Stimulated activated CD4-positive, alpha-beta T cell treated with anti-CD3 and anti-CD28 coated beads, Interleukin-4, amount 100 ng/mL, for 24 hours (primary cell): Measurements from ENCODE around the gene MRPL20.
"Not testable (repeated sequence)": the region's sequence is repeated elsewhere in the genome, so short reads cannot be mapped to it uniquely, and the experiment has no call there.

Experiments
- DNase-seq: peaks from one replicate; pipeline ENCODE4 v3.0.0-alpha.2; 2020

MRPL20 gene

DNA sequence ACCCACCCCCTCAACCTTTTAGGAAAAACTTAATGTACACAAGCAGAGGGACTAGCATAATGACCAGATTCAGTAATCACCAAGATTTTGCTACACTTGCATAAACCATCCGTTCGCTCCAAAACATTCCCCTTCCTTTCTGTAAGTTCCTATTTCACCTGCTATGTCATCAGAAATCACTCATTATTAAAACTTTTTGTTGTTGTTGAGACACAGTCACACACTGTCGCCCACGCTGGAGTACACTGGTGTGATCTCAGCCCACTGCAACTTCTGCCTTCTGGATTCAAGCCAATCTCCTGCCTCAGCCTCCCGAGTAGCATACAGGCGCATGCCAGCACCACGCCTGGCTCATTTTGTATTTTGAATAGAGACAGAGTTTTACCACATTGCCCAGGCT is 3.4 kb downstream of the MRPL20 start:
- no peak for DNase-seq

- DNase-seq = not testable (repeated sequence)
Measured at GRCh38 chr1:1402901-1403392, 4.1 kb downstream of the MRPL20 start.

DNA sequence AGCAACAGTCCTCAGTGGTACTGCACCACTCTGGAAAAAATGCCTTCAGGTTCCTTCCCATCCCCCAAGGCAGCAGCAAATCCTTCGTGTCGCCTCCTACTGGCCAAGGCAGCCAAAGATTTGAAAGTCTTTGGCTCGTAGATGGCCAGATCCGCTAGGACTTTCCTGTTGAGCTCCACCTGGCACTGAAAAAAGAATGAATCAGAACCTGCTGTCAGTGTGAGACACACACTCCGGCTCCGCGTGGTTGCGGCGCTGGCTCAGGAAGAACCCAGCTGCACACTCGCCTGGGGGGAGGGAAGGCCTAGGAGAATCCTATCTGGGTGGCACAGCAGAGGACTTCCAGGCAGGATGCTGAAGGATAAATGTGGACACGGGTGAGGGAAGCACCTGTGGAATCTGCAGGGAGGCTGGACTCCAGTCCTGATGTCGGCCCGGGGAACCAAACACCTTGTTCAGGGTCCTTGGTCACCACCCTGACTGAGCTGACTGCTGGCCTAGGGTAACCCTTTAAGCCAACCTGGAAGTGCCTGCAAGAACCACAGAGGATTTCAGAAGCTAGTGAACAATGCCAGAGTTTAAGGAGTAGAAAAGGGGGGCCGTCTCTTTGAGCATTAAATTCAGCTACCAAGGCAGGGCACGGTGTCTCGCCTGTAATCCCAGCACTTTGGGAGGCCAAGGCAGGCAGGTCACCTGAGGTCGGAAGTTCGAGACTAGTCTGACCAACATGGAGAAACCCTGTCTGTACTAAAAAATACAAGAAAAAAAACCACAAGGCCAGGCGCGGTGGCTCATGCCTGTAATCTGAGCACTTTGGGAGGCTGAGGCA is 4.8 kb downstream of the MRPL20 start:
- peak; percentile 57 for DNase-seq

DNA sequence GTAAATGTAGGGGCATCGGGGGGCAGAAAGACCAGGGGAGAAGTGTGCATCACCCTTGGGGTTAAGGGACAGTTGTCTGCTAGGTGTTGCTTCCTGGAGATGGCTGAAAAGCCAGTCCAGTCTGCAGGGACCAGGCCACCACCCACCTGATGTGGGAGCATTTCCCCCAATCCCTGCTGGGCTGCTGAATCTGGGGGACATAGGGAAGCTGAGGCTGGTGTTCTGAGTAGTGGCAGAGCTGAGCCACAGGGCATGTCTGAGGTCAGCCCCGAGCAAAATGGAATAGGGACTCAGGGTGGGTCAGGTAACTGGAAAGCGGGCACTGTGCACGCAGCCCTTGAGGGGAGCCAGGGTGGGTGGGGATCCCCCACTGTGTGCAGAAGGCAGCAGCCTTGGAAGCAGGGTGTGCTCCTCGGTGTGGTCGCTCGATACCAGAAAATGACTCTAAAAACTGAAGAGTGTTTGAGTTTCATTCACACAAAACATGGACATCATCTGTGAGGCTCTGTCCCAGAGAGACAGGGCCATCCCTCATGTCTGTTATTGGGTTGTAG is 5.6 kb downstream of the MRPL20 start:
- DNase-seq = no peak

DNA sequence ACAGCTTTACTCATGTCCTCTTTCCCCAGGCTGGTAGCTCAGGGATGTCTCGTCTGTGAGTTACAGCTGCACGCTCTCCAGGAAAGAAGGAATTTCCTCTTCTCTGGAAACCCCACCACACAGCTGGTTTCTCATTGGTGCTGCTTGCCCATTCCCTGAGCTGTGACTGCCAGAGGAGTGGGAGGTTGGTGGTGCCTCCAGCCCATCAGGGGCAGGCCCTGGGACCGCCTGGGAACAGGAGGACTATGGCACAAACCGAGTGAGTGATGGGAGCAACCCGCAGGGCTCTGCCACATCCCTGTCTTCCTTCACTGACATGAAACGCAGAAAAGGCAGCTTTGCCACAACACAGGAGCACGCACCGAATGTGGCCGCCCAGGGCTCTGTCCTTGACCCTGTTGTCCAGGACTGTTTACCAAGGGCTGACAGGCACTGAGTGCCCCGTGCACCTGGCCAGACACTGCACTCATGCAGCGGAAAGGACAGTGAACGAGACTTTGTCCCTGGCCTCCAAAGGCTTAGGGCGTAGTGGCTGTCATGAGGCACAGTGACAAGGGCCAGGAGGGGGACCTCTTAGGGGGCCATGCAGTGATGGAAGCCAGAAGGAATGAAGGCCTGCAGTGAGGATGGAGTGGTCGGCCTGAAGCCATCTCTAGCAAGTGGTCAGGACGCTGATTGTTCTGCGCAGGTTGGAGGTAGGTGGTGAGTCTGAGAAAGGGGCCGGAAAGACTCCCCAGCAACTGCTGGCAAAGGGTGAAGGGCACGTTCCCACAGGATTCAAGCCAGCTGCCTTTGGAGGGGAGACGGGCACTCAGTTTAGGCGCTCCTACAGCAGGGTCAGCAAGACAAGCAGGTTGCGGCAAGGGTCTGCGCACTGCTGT is 6.3 kb downstream of the MRPL20 start:
- DNase-seq = no peak

- DNase-seq = no peak
Measured at GRCh38 chr1:1399872-1400575, 7.1 kb downstream of the MRPL20 start.

DNA sequence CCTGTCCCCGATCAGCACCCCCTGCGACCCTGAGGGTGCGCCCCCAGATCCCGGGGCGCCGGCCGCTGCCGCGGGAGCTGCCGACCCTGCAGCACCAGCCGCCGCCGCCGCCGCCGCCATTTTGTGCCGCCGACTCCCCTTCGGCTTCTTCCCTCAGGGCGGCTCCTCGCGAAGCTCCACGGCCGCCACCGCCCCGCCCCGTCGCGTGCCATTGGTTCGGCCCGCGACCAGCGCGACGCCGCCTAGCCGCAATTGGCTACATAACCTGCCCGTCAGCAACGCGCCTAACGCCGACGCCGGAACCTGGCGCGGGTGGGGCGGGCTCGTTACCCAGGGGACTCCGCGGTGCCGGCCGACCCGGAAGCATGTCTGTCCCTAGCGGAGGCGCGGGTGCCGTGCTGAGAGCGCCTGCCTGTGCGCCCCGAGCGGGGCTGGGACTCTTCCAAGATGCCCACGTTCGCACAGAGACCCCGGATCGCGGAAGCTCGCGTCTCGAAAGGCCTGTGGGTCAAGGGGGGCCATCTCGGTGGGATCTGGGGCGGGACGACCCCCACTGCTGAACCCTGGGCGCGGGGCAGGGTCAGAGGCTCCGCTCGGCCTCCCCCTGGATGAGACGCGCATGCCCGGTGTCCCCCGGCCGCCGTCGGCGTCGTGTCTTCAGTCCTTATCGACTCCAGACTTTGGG is 7.8 kb downstream of the MRPL20 start, which contains the start of gene CCNL2:
Gene CCNL2, minus strand, starts transcription at position 149 of the 685 bp plus-strand sequence. Its CDS starts 29 bp downstream, at position 120.
- peak; percentile 99 for DNase-seq

DNA sequence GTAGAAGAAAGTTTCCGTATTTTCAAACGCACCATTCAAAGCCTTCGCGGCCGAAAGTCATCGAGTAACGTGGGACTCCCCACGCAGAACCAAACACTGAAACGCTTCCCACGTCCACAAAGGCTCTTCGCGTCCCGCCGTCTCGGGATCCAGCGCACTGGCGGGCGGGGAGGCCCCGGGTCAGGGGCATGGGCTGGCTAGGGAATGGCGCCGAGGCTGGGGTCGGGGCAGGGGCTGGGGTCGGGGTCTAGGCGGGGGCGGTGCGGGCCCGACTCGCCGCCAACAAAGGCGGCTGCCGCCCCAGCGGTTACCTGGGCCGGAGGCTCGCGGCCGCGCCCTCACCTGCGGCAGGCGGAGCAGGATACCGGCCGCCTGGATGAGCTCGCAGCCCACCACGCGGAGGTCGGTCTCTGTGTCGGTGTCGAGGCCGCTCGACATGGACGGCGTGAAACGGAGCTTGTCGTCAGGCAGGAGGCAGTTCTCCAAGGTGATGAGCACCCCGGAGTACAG is 8.4 kb downstream of the MRPL20 start:
- DNase-seq = peak; percentile 31

- DNase-seq = no peak
Measured at GRCh38 chr1:1397839-1398523, 9.1 kb downstream of the MRPL20 start.

GRCh38 chr1:1395166-1395565 is 11.9 kb downstream of the MRPL20 start:
- DNase-seq = no peak

GRCh38 chr1:1394116-1394515 is 13.0 kb downstream of the MRPL20 start:
- DNase-seq = no peak

GRCh38 chr1:1393428-1393827 is 13.7 kb downstream of the MRPL20 start:
- DNase-seq = no peak

DNA sequence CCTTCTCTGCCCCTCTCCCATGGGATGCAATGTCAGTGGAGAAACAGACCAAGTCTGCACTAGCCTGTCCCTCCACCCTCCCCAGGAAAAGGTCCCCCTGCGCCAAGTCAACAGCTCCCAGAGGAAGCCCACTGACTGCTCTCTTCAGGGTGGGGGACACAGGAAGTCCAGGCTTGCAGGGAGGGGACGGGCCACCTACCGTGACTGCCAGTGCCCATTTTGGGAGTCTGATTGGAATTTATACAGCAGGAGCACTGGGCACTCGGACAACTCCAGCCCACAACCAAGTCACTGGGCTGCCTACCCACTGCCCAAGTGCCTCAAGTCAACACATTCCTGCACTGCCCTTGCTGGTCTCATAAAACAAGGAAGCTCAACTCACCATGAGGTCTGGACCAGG is 14.1 kb downstream of the MRPL20 start:
- no peak for DNase-seq

- no peak for DNase-seq
Measured at GRCh38 chr1:1391225-1391624, 15.9 kb downstream of the MRPL20 start.

- DNase-seq = no peak
Measured at GRCh38 chr1:1390675-1391074, 16.4 kb downstream of the MRPL20 start.

DNA sequence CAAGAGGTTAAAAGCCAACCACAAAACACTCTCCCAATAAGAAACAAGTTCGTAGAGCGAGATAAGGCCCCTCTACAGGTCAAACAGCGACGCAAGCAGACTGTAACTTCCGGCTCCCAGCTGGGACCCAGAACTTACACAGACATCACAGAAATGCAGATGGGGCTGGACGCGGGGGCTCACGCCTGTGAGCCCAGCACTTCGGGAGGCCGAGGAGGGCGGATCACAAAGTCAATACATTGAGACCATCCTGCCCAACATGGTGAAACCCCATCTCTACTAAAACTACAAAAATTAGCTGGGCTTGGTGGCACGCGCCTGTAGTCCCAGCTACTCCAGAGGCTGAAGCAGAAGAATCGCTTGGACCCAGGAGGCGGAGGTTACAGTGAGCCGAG is 19.0 kb downstream of the MRPL20 start:
- no peak for DNase-seq

DNA sequence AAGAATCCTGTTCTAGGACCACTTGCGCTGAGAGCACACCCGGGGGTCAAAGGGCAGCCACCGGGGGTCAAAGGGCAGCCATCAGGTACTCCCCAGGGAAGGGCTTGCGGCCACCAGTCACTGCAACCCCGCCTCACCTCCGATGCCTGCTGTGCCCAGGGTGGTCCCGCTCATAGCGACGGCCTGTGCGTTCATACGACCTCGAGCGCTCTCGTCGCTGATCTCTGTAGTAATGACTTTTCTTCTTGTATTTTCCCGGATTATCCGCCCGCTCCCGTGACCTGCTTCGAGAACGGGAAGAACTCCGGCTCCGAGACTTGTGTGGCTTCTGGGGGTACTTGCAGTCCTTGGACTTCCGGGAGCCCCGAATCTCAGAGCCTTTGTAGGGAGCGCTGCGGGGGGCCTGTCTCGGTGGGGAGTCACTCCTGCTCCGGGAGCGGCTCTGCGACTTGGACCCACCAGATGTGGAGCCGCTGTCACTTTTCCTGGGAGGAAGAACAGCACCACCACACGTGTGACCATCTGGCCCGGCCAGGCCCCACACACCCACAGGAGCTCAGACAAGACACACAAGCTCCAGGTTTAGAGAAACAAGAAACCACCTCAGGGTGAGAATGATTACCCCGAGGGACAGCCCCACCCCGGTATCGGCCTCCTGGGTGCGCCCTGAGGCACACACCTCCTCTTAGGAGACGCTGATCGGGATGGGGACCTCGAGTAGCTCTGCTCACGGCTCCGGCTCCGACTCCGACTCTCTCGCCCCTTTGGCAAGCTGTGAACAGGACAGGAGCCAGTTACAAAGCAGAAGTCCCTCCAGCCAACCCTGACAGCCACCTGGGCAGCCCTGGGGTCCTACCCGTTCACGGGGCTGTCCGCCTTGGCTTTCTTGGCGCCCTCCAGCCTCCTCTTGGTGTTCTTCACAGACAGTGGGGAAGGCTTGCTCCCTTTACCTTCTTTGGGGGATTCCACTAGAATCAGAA is 19.7 kb downstream of the MRPL20 start:
- no peak for DNase-seq

DNA sequence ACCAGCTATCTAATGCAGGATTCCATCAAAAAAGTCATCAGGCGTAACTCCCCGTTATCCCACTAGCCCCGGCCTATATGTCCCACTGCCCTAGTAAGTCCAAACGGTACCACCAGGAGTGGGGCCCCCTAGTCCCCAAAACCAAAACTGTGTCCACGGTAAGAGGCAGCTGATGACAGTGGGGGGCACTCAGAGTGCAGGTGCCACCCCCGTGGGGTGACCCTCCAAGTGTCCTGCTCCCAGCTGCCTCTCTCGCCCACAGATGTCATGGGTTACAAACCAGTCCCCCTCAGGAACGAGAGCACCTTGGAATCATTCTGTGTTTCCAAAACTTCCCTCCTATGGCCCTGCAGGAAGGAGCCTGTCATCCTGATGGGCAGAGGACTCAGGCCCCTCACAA is 21.2 kb downstream of the MRPL20 start:
- DNase-seq = no peak

DNA sequence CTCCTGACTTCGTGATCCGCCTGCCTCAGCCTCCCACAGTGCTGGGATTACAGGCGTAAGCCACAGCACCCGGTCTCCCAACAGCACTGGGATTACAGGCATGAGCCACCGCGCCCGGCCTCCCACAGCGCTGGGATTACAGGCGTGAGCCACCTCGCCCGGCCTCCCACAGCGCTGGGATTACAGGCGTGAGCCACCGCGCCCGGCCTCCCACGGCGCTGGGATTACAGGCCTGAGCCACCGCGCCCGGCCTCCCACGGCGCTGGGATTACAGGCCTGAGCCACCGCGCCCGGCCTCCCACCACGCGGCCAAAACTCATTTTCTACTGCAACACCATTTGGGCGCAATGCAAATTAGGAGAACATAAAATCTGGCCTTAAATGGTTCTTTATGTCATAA is 21.8 kb downstream of the MRPL20 start:
- DNase-seq = not testable (repeated sequence)

DNA sequence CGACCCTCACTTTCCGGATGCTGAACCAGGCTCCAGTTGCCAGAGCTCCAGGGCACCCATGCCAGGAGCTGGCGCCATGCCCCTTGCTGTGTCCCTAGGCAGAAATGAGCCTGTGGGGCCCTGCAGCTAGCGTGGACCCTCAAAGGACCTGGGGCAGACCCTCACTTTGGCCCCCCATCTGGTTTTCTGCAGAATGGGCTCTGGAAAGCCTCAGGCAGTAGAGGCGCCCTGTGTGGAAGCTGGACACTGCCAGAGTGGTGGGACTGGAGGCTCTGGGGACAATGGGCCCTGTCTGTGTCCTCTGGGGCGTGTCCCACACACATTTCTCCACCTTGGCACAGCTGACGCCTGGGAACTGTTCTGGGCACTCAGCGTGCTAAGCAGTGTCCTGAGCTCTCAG is 25.8 kb downstream of the MRPL20 start:
- DNase-seq = no peak
